ENCODE results near the gene NSD1.

DNA sequence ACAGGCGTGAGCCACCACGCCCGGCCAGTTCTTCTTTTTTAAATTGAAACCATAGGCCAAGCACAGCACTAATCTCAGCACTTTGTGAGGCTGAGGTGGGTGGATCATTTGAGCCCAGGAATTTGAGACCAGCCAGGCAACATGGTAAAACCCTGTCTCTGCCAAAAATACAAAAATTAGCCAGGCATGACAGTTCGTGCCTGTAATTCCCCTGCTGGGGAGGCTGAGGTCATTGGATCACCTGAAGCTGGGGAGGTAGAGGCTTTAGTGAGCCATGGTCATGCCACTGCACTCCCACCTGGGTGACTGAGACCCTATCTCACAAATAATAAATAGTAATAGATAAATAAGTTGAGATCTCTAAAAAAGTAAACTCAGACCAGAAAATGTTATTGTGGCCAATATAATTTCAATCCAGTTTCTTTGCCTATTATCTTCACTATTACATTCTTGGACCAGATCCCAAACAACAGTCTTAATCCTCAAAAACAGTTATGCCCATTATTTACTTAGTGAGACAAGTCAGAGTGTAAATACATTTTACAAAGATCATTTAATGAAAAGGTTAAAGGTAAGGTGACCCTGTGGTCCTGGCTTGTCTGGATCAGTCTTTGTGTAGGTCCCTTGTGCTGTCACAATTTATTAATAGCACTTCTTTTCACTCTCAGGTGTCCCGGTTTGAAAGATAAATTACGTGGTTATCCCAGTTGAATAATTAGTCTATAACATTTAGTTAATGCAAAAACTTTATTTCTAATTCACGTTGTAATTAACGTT, 116.4 kb downstream of the NSD1 start:
- TF ChIP-seq, protein P1, sequence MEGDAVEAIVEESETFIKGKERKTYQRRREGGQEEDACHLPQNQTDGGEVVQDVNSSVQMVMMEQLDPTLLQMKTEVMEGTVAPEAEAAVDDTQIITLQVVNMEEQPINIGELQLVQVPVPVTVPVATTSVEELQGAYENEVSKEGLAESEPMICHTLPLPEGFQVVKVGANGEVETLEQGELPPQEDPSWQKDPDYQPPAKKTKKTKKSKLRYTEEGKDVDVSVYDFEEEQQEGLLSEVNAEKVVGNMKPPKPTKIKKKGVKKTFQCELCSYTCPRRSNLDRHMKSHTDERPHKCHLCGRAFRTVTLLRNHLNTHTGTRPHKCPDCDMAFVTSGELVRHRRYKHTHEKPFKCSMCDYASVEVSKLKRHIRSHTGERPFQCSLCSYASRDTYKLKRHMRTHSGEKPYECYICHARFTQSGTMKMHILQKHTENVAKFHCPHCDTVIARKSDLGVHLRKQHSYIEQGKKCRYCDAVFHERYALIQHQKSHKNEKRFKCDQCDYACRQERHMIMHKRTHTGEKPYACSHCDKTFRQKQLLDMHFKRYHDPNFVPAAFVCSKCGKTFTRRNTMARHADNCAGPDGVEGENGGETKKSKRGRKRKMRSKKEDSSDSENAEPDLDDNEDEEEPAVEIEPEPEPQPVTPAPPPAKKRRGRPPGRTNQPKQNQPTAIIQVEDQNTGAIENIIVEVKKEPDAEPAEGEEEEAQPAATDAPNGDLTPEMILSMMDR (IDR thresholded peaks at IDR 0.05 in 2 of 3, conservative IDR thresholded peaks at IDR 0.05 in 1 of 3; ENCODE audit: borderline replicate concordance in 1 of 3, insufficient read depth in 1 of 3, low read depth in 2 of 3, low read length in 2 of 3) = no peak
- TF ChIP-seq POLR2AphosphoS5 (IDR thresholded peaks at IDR 0.05; ENCODE audit: low read depth, low read length) (no peak), SIN3A (IDR thresholded peaks at IDR 0.05; ENCODE audit: low read depth) (no peak)

Data from HCT116 (cell line).